Stimulated activated CD8-positive, alpha-beta memory T cell treated with anti-CD3 and anti-CD28 coated beads, Interleukin-15, amount 100 ng/mL, for 4 hours (primary cell): ENCODE results near the gene SLC25A38.

Experiments
- DNase-seq, 2 donors: peaks; one replicate each; pipeline ENCODE4 v3.0.0-alpha.2; 2020; ENCODE audit warnings: low read depth in 2 of 2

SLC25A38 gene

GRCh38 chr3:39433642-39434041 lies 50.5 kb downstream of the SLC25A38 start:
- DNase-seq: no peak

- no peak for DNase-seq
These were observed 51.4 kb downstream of the SLC25A38 start for GRCh38 chr3:39434574-39434973.

- no peak for DNase-seq
These were observed 52.0 kb downstream of the SLC25A38 start for GRCh38 chr3:39435006-39435748.

- DNase-seq: no peak
These were observed 55.7 kb downstream of the SLC25A38 start for GRCh38 chr3:39438880-39439279.

- no peak for DNase-seq
These were observed 57.1 kb downstream of the SLC25A38 start for GRCh38 chr3:39440316-39440715.

- DNase-seq: no peak
These were observed 60.4 kb downstream of the SLC25A38 start for GRCh38 chr3:39443530-39443929.

- DNase-seq: no peak
These were observed 62.8 kb downstream of the SLC25A38 start for GRCh38 chr3:39445927-39446326.

GRCh38 chr3:39446444-39446843 lies 63.3 kb downstream of the SLC25A38 start:
- DNase-seq: no peak
